ENCODE results near the gene NEU3.
"Not testable (repeated sequence)": the region's sequence is repeated elsewhere in the genome, so short reads cannot be mapped to it uniquely, and the experiment has no call there.

The NEU3 gene

GRCh38 chr11:74984730-74985129 is 4.0 kb upstream of the NEU3 start:
- DNase-seq = no peak

- no peak for DNase-seq
Observed at GRCh38 chr11:74989260-74989638, 516 bp downstream of the NEU3 start.

GRCh38 chr11:74990150-74990549 is 1.4 kb downstream of the NEU3 start:
- not testable (repeated sequence) for DNase-seq

GRCh38 chr11:74990941-74991340 is 2.2 kb downstream of the NEU3 start:
- no peak for DNase-seq

DNA sequence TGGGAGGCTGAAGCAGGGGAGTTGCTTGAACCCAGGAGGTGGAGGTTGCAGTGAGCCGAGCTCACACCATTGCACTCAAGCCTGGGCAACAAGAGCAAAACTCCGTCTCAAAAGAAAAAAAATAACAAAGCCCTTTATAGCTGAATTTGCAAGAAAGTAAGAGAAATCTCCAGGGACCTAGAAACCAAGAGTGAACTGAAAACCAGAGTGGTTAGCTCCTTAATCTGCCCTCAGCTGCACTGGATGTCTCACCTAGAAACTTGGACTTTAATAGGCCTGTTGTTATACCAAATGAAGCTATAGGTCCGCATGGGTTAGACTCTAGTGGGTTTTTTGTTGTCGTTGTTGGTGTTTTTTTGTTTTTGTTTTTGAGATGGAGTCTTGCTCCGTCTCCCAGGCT is 4.1 kb downstream of the NEU3 start:
- no peak for DNase-seq

DNA sequence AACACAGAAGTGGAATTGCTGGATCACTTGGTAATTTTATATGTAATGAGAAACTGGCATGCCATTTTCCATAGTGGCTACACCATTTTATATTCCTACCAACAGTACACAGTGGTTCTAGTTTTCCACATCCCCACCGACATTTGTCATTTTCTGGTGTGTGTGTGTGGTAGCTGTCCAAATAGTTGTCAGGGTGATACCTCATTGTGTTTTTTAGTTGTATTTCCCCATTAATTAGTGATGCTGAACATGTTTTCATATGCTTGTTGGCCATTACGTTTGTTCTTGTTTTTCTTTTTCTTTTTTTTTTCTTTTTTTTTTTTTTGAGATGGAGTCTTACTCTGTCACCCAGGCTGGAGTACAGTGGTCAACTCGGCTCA is 12.2 kb downstream of the NEU3 start:
- DNase-seq = no peak

GRCh38 chr11:75001686-75002085 is 13.0 kb downstream of the NEU3 start:
- no peak for DNase-seq

- no peak for DNase-seq
Observed at GRCh38 chr11:75002516-75002915, 13.8 kb downstream of the NEU3 start.

- DNase-seq = no peak
Observed at GRCh38 chr11:75004215-75004614, 15.5 kb downstream of the NEU3 start.

GRCh38 chr11:75011357-75011756 is 22.6 kb downstream of the NEU3 start:
- DNase-seq = no peak

DNA sequence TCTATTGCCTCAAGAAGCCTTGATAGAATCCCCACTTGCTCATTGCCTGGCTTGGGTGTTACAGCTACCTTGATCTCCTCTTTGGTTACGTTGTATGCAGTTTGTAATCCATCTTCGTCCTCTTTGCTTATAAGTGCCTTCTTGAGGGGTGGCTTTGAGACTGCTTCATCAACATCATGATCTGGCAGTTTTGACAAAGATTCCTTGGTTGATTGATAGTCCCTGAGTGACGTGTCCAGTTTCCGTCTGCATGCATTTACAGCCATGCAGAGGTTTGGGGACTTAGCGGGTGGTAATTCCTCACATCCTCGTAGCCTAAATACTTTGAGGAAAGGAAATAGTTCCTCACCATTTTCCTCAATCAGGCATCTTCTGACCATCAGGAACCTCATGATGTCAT is 23.1 kb downstream of the NEU3 start:
- DNase-seq = no peak

DNA sequence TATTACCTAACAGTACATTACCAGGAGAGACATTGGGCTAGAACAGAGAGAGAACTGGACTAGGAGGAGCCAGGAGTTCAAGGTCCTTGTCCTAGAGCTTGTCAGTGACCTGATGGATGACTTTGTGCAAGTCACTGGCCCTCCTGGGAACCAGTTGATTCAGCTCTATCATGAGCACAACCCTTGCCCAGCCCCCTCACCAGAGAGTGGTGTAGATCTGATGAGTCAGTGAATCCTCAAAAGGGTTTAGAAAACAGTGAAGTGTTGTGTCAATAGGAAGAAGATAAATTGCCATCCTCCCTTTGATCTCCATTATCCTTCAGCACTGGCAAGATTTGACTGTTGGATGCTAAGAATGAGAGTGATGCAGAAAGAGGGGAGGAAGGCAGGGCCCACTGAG is 24.3 kb downstream of the NEU3 start:
- DNase-seq = no peak

GRCh38 chr11:75014129-75014528 is 25.4 kb downstream of the NEU3 start:
- peak; percentile 5 for DNase-seq

DNA sequence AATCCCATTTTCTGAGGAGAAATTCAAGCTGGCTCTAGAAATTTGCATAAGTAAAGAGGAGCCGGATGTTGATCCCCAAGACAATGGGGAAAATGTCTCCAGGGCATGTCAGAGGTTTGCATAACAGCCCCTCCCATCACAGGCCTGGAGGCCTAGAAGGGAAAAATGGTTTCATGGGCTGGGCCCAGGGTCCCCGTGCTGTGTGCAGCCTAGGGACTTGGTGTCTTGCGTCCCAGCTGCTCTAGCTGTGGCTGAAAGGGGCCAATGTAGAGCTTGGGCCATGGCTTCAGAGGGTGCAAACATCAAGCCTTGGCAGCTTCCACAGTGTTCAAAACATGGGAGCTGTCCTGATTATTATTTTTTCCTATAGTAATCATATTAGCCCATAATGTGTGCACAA is 30.5 kb downstream of the NEU3 start:
- not testable (repeated sequence) for DNase-seq

DNA sequence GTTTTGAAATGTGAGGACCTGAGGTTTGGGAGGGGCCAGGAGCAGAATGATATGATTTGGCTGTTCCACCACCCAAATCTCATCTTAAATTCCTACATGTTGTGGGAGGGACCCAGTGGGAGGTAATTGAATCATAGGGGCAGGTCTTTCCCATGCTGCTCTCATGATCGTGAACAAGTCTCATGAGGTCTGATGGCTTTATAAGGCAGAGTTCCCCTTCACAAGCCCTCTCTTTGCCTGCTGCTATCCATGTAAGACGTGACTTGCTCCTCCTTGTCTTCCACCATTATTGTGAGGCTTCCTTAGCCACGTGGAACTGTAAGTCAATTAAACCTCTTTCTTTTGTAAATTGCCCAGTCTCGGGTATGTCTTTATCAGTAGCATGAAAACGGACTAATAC is 31.6 kb downstream of the NEU3 start:
- not testable (repeated sequence) for DNase-seq

DNA sequence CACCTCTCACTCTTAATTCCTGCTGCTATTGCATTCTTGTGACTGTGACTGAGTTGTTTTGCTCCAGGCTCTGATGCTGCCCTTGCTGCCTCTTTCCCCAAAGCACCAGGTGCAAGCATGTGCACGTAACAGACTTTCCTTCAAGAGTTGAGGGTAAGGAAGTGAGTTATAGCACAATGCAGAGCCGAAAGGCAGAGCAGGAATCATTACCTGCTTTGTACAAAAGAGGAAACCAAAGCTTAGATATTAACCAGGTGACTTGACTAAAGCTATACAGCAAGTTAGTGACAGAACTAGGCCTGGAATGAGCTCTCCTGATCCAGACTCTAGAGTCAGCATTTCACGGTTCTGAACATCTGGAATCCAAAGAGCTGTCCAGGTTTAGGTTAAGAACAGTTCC is 33.6 kb downstream of the NEU3 start:
- no peak for DNase-seq

DNA sequence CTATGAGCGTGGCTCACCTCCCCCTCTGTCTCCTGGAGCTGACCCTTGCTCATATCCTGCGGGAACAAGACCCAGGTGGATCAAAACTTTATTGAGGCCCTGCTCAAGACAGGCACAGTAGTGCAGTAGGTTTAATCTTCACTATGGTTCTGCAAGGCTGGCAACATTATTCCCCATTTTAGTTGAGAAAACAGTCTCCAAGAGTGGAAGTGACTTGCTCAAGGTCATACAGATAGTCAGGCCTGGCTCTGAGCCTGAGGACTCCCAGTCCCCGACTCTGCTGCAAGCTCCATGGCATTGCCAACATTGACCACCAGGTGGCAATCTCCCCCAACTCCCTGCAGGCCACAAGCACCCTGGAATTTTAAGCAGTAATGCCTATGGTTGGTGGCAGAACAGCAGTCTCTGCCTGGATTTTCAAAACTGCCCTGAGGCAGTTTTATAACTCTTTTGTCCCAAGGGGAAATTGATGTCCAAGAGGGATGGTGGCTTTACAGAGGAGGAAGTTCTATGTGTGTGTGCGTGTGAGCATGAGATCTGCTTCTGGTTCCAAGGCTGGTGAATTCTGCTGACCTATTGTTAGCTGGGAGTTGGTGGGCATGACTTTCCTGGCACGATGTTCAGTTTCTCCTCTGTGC is 34.1 kb downstream of the NEU3 start:
- DNase-seq = peak; percentile 59

DNA sequence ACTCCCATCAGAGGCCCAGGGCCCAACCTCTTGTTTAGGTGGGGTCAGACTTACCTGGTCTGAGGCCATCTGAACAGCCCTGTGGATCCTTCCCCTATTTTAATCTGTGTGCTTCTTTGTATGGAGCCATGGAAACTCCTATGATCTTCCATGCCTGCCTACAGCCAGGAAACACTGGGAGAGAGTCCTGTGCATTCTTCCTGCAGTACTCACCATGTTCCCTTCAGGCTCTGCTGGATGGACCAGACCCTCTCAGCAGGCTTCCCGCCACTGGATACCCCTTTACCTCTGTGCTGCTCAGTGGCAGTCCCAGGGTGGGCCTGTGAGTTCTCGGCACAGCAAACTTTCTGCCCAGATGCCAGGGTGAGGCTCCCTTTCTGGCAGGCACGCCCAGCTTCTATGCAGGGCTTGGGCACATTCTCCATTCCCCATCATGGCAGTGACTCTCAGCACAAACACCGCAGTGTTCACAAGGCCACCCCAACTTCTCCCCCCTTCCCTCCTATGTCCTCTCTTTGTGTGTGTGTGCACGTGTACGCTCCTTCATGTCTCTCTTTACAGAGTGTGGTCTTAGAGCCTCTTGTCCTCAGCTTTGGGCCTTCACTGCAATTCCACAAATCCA is 34.8 kb downstream of the NEU3 start:
- DNase-seq = no peak

- DNase-seq = no peak
Observed at GRCh38 chr11:75024068-75024449, 35.3 kb downstream of the NEU3 start.

- no peak for DNase-seq
Observed at GRCh38 chr11:75024764-75025211, 36.1 kb downstream of the NEU3 start.

- no peak for DNase-seq
Observed at GRCh38 chr11:75025561-75025960, 36.8 kb downstream of the NEU3 start.

GRCh38 chr11:75028321-75028720 is 39.6 kb downstream of the NEU3 start:
- no peak for DNase-seq

GRCh38 chr11:75028724-75029123 is 40.0 kb downstream of the NEU3 start:
- no peak for DNase-seq

DNA sequence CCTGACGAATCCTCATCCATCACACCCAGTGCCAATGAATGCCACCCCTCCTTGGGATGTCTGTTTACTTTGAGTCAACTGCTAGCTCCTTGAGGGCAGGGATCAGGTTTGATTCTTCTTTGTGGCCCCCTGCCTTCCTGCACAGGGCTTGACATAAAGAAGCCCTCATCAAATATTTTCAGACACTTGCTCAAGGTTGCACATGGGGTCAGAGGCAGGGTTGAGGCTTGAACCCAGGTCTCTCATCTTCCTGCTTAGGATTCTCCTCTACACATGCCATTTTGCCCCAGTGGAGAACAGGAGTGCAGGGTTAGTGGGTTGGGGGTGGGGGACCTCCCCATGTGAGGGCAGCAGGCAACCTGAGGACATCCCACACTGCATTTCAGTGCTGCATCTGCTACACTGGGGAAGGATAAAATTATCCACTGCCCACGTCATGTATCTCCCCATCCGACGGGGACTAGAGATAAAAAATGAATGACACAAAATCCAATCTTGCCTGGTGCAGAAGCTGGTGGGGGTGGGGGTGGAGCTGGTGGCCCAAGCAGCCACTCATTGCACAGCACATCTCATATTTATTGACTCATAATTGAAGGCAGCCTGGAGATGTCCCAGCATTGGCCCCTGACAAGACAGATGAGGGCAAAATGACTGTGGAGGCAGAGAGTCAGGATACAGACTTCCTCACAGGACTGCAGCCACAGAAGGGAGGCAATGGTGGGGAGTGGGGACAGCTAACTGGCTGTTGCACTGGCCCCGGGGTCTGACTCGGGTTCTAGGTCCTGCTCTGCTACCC is 41.3 kb downstream of the NEU3 start:
- DNase-seq = no peak
